Right lobe of liver (tissue), 6 donors: ENCODE measurements around the gene TSPAN13. TPM values are rescaled to one million over a fixed set of nuclear protein-coding genes. Genes with fewer than 3 reads are reported as not detected.

Experiments used
- ATAC-seq, 4 donors: fragments of 200-7000 bp; cut with Tn5 transposase; one replicate each; pipeline ENCODE4 v1.9.1; 2020; ENCODE audit warnings: mild to moderate bottlenecking in 4 of 4, moderate library complexity in 4 of 4
- DNase-seq, 3 donors: peaks; one replicate each; pipeline ENCODE4 v3.0.0-alpha.2; 2020
- H3K27ac ChIP-seq, 3 donors: fragments of 200-600 bp; one replicate each; pipeline ENCODE4 v1.8.0; 2022
- H3K27me3 ChIP-seq, 2 donors: fragments of 200-600 bp; one replicate each; pipeline ENCODE4 v1.8.0; 2022
- H3K36me3 ChIP-seq, 4 donors: fragments of 200-600 bp; sonication (generic) in 1 of 4; one replicate each; pipeline versions ENCODE4 v1.5.1 to v1.8.0; 2017 to 2022; ENCODE audit warnings: control low read depth in 1 of 4
- H3K4me1 ChIP-seq, 4 donors: fragments of 200-600 bp; sonication (generic) in 1 of 4; one replicate each; pipeline versions ENCODE4 v1.5.1 to v1.8.0; 2017 to 2022; ENCODE audit warnings: control low read depth in 1 of 4
- H3K4me3 ChIP-seq, 3 donors: fragments of 200-600 bp; one replicate each; pipeline ENCODE4 v1.8.0; 2022
- H3K9me3 ChIP-seq, 4 donors: fragments of 200-600 bp; sonication (generic) in 1 of 4; one replicate each; pipeline versions ENCODE4 v1.5.1 to v1.8.0; 2017 to 2022; ENCODE audit warnings: control low read depth in 1 of 4
- CTCF ChIP-seq, 4 donors: fragments of 200-600 bp in 3 of 4; fragments of 450-650 bp in 1 of 4; IDR thresholded peaks; one replicate each; pipeline versions ENCODE4 v1.5.1 to v1.8.0; 2016 to 2022; ENCODE audit warnings: antibody characterized with exemption in 4 of 4, mild to moderate bottlenecking in 2 of 4
- POLR2A ChIP-seq: fragments of 450-650 bp; IDR thresholded peaks from one replicate; pipeline ENCODE4 v1.6.1; 2017; ENCODE audit warnings: antibody characterized with exemption, mild to moderate bottlenecking
- WGBS: methylation state at CpG from one replicate; pipeline ENCODE4 v1.1.6; 2018; ENCODE audit warnings: low coverage, low lambda C conversion rate; ENCODE audit not compliant: insufficient coverage; ENCODE audit errors: missing lambda C conversion rate; 5-methylcytosine and 5-hydroxymethylcytosine counted together
- intact Hi-C, 2 donors: fragments of 100-400 bp; cut with DNase I; formaldehyde crosslinking; loops; one replicate each; pipeline versions ENCODE4 v1.11.2 to v1.14.1; 2022
- total RNA-seq, 6 experiments: library from RNA; depleted of rRNA in 2 of 6; stranded (reverse); fragments of >200 nt in 2 of 6; fragmentation: NEBNext Ultra II Directional in 3 of 6; extraction: Animal tissue kit (Norgen Biotek cat#: 25700) in 3 of 6; gene quantifications; one replicate each; pipeline versions ENCODE4 v1.1.0 to v1.2.4, GENCODE V29; 2016 to 2023
- donor health status: DM: no; HTN: yes; CAD: no.
- donor health status: DM: no; HTN: no; CAD: no.
- donor health status: DM: no; HTN: no; CAD: no.
- donor health status: DM: no; HTN: yes; CAD: no.
- donor health status: DM: no; HTN: yes; CAD: no.

TSPAN13 gene
- total RNA-seq, 6 experiments from 2014 or later, result 7.1 to 43.2 (median 18.0) TPM

- Histone ChIP-seq H3K36me3 (no peaks in the 10 kb centered on the region), H3K9me3 (no peaks in the 10 kb centered on the region), H3K4me3 (no peak overlapping the region), H3K27me3 (no peaks in the 10 kb centered on the region), H3K27ac (no peak overlapping the region), H3K4me1 (no peaks in the 10 kb centered on the region)
- 75% methylated on average over 7 of the region's 7 CpGs for WGBS
- TF ChIP-seq POLR2A (no peak), CTCF (IDR thresholded peaks at IDR 0.05) (no peak)
- DNase-seq, result no peak
- peak; percentile 80 to 90 (median 89) for ATAC-seq
- intact Hi-C loops, result no loop called here
Measured at GRCh38 chr7:16734148-16734726, 19.3 kb upstream of the TSPAN13 start.

DNA sequence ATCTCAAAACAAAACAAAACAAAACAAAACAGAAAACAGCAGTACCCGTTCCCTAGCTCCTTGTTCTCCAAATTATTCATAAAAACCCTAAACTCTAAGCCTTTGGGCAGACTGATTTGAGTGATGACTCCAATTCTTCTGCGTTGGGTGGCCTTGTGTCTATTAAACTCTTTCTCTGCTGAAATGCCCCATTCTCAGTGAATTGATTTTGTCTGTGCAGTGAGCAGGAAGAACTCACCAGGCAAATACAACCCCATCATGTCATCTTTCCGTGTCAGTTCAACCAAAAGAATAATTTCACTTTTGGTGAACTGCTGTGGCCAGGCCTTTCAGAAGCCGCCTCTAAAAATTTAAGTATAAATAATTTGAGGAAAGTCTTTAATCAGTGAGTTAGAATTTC lies 18.5 kb upstream of the TSPAN13 start:
- ATAC-seq (no peak), DNase-seq (no peak)
- Histone ChIP-seq H3K27ac (no peak overlapping the region), H3K4me3 (no peak overlapping the region), H3K4me1 (no peaks in the 10 kb centered on the region), H3K9me3 (no peaks in the 10 kb centered on the region), H3K27me3 (no peaks in the 10 kb centered on the region), H3K36me3 (no peaks in the 10 kb centered on the region)
- intact Hi-C loops, result no loop called here
- TF ChIP-seq POLR2A (no peak), CTCF (IDR thresholded peaks at IDR 0.05) (no peak)
- 82% methylated on average over 4 of the region's 4 CpGs for WGBS

GRCh38 chr7:16738011-16738688 lies 15.4 kb upstream of the TSPAN13 start:
- Histone ChIP-seq H3K4me1 (no peaks in the 10 kb centered on the region), H3K9me3 (no peaks in the 10 kb centered on the region), H3K27ac (no peak overlapping the region), H3K4me3 (no peak overlapping the region), H3K27me3 (no peaks in the 10 kb centered on the region), H3K36me3 (no peaks in the 10 kb centered on the region)
- intact Hi-C loops, result no loop called here
- ATAC-seq (no peak), DNase-seq (no peak)
- TF ChIP-seq CTCF (IDR thresholded peaks at IDR 0.05) (no peak), POLR2A (no peak)
- WGBS, result 74% methylated on average over 3 of the region's 5 CpGs

DNA sequence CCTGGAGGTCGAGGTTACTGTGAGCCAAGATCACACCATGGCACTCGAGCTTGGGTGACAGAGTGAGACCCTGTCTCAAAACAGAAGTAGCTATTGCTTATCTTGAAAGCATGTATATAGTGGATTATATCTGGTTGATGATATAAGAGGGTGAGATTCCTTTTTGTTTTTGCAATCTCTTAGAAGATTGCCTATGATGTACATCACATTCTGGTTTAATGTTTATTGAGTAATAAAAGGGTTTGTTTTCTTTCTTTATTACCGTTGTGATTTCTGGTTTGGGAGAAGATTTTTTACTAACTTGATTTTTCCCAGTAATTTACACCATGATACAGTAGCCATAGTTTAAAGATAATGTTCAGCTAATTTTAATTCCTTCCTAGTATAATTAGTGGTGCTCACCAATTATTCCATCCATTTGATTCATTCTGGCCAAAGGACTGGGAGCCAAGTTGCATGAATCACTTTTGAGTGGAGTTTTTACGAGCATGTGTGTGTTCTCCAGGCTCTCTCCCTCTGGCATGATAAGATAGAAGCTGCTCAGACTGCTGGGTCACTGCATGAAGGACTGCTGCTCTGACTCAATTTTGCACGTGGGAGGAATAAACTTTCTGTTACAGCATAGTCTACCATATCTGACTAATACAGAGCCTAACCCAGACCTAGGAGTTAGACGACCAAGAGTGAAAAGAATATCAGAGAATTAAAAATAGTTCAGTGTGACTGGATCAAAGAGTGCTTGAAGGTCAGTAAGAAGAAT lies 13.5 kb upstream of the TSPAN13 start:
- no peak for DNase-seq
- intact Hi-C loops, result no loop called here
- peak; percentile 59 to 71 (median 64) for ATAC-seq
- H3K27ac ChIP-seq, result no peak overlapping the region
- no peak overlapping the region for H3K4me3 ChIP-seq
- H3K9me3 ChIP-seq, result no peaks in the 10 kb centered on the region
- no peaks in the 10 kb centered on the region for H3K36me3 ChIP-seq
- TF ChIP-seq CTCF (IDR thresholded peaks at IDR 0.05), result no peak
- no peak for TF ChIP-seq POLR2A
- no peaks in the 10 kb centered on the region for H3K27me3 ChIP-seq
- no peaks in the 10 kb centered on the region for H3K4me1 ChIP-seq
- WGBS, result 37% methylated on average over 6 of the region's 6 CpGs
